T47D (cell line): Measurements from ENCODE around the gene MTMR3.

Experiments used
- DNase-seq, 2 experiments: peaks; one replicate each; pipeline versions ENCODE4 v3.0.0 to v3.0.0-alpha.2; 2011 to 2012; ENCODE audit warnings: low read depth in 1 of 2, low spot score in 1 of 2
- JUND ChIP-seq: IDR thresholded peaks from 2 replicates; pipeline ENCODE4 v1.6.1; 2012; ENCODE audit warnings: low read depth
- in situ Hi-C: cut with HindIII; loops from 2 replicates; pipeline ENCODE4 v1.10.0; 2016; ENCODE audit warnings: low sequenced_read_pairs, low pct_unique_long_range_greater_than_20kb

MTMR3 gene

DNA sequence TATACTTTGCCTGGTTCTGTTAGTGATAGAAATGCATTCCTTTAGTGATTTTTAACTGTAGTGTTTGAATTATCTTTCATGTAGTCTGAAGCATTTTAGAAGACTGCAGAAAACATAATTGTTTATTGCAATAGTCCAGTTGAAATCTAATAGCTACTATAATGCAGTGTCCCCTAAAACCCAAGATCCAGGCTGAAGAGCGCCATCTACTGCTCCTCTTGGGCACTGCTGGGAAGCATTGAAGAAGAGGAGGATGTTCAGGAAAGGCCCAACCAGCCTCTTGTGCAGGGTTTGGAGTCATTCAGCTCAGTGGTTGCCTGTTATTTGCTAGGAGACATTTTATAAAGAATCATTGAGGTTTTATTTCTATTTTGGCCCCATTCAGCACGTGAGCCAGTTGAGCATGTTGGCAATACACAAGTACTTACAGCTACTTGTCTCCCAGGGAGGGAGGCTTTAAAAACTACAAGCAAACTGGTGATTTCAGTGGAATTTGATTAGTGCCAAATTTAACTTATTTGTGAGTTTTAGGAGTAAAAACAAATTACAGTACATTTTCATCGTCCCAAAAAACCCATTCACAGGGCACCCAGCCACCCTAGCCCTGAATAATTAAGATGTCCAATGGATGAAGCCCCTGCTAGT is 122.4 kb downstream of the MTMR3 start:
- peak; percentile 14 to 77 for DNase-seq
- no peak for TF ChIP-seq JUND
- in situ Hi-C loops = no loop called here

DNA sequence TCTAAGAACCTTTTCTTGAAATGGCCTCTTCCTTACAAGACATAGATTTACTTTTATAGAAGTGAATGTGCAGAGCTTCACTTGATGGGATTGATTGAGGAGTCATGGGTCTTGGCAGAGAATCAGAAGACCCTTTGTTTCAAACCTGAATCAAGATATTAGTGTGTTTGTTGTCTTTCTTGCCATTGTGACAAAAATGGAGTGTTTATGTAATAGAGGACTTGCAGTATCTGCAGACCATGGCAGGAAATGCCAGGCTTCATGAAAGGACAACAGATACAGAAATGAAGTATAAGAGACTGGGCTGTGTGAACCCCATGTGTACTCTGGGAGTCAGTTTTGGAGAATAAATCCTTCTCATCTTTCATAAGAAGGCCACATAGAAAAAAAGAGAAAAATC is 124.4 kb downstream of the MTMR3 start:
- DNase-seq = no peak
- TF ChIP-seq JUND = no peak
- in situ Hi-C loops = no loop called here

DNA sequence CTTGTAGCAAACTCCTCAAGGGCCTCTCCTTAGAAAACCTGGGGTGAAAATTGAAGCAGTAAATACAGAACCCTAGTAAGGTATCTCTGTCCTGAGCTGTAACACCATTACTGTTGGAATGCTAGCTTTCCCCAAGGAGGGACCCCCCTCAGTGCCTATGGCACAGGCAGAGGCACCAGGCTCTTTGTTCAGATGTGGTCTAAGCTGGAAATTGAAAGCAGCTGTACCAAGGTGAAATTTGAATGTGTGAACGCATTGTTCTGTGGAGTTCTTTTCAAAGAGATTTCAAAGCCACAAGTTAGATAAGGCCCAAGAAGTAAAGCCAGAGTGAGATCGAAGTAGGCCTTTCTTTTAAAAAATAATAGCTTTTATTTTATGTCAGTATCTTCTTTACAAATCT is 125.4 kb downstream of the MTMR3 start:
- in situ Hi-C loops = no loop called here
- DNase-seq = no peak
- no peak for TF ChIP-seq JUND

DNA sequence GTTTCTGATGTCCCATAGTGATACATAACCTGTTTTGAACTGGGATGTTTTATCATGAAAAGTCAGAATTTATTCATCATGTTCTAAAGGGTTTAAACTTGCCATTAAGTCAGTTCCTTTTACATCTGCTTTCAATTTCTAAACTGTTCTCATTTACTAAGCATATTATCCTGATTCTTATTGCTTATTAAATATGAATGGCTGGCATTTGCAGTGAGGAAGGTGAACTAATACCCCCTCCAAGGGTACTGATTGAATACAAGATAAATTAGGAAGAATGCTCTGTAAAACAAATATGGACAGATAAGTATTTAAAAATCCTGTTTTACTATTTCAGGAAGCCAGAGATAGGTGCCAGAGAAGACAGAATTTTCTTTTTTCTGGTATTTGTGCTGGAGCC is 126.5 kb downstream of the MTMR3 start:
- no peak for TF ChIP-seq JUND
- no peak for DNase-seq
- in situ Hi-C loops = no loop called here

DNA sequence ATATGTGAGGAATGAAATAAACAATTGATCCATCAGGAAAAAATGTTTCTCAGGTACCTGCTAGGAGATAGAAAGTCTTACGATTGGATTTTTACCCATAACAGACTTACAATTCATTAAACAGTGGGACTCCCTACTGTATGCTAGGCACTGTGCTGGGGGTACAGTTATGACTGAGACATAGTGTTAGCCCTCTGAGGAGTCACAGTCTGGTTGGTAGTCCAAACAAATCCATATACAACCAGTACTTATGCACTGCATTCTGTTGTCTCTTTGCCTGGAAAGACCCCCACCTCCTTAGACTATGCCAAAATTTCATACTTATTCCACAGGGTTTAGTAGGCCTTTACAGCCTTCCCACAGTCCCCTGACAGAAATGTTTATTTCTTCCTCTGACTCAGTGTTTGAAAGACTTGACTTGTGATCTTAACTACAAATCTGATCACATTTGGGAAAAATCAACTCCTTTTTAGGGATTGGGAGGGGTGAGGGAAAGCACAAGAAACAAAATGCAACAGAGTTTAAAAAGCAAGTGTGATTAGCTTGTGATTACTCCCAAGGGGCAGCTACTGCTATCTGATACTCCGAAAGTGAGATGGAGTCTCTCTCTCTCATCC is 127.9 kb downstream of the MTMR3 start:
- in situ Hi-C loops = no loop called here
- no peak for DNase-seq

DNA sequence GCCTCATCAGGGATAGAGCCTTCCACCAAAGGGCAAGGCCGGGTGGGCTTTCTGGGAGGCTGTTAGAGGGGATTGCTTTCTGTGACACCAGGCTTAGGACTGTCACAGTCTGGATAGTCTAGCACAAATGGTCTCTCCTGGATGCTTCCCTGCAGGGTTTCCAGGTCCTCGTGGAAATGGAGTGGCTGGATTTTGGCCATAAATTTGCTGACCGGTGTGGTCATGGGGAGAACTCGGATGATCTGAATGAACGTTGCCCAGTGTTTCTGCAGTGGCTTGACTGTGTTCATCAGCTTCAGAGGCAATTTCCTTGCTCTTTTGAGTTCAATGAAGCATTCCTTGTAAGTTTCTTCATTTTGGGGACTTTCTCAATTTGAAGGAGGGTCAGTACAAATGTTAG is 130.2 kb downstream of the MTMR3 start:
- no peak for TF ChIP-seq JUND
- no peak for DNase-seq
- in situ Hi-C loops = no loop called here

More for the DNA sequence above, 127.9 kb downstream of the MTMR3 start:
- no peak for TF ChIP-seq JUND

DNA sequence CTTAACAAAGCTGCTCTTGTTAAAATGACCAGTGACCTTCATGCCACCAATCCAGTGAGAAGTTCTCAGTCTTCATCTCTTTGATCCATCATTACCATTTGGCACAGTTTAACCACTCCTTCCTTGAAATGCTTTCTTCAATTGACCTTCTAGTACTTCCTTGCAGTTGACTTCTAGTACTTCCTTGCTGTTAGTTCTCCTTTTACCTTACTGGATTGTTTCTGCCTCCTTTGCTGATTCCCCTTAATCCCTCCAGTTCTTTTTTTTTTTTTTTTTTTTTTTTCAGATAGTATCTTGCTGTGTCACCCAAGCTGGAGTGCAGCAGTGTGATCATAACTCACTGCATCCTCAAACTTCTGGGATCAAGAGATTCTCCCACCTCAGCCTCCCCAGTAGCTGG is 131.3 kb downstream of the MTMR3 start:
- DNase-seq = no peak
- no peak for TF ChIP-seq JUND
- in situ Hi-C loops = no loop called here

DNA sequence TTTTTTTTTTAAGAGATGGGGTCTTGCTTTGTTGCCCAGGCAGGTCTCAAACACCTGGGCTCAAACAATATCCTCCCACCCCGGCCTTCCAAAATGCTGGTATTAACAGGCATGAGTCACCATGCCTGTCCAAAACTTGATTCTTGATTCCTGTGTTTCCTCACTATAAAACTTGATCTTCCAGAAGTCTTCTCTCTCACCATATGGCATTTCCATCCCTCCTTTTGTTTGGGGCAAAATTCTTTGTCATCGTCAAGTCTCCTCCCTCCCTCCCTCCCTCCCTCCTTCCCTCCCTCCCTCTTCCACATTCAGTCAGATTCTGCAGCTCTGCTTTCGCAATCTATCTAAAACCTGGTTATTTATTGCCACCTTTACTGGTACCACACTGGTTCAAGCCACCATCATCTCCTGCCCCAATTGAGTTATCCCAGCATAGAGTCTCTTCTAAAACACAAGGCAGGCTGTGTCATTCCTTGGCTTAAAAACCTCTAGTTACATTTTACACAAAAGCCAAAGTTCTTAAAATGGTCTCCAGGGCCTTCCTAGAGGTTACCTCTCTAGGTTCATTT is 132.3 kb downstream of the MTMR3 start:
- in situ Hi-C loops = no loop called here
- TF ChIP-seq JUND = no peak
- DNase-seq = no peak

DNA sequence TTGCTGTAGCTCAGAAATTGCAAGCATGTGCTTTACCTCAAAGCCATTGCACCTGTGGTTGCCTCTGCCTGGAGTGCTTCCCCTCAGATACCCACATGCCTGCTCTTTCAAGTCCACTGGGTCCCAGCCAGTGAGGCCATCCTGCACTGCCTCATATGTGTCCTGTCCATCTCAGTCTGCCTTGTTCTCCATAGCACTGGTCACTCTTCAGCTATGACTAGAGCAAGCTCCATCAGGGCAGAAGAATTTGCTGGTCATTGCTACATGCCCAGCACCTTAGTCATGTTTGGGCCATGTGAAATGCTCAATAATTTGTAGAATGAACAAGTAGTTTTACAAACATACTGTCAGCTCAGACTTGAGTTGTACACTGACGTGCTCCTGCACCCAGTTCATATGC is 132.9 kb downstream of the MTMR3 start:
- in situ Hi-C loops = no loop called here
- no peak for DNase-seq

DNA sequence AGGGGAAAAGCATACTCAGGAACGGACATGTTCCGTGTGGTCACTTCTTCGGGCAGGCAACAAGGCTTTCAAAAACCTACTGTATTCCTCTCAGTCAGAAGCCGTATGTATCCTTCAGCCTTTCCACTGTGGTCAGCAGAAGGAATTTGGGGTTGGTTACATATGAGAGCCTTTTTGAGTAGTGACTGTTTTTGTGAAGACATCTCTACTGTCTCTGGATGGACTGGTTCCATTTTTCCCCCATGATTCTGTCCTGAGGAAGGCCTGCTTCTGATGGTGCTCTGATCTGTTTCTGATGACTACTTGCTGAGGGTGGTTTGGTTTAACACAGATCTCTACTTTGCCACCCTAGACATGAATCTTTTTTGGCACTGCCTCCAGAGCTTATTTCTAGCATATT is 133.6 kb downstream of the MTMR3 start:
- no peak for TF ChIP-seq JUND
- in situ Hi-C loops = no loop called here
- DNase-seq = no peak

More for the DNA sequence above, 132.9 kb downstream of the MTMR3 start:
- no peak for TF ChIP-seq JUND

DNA sequence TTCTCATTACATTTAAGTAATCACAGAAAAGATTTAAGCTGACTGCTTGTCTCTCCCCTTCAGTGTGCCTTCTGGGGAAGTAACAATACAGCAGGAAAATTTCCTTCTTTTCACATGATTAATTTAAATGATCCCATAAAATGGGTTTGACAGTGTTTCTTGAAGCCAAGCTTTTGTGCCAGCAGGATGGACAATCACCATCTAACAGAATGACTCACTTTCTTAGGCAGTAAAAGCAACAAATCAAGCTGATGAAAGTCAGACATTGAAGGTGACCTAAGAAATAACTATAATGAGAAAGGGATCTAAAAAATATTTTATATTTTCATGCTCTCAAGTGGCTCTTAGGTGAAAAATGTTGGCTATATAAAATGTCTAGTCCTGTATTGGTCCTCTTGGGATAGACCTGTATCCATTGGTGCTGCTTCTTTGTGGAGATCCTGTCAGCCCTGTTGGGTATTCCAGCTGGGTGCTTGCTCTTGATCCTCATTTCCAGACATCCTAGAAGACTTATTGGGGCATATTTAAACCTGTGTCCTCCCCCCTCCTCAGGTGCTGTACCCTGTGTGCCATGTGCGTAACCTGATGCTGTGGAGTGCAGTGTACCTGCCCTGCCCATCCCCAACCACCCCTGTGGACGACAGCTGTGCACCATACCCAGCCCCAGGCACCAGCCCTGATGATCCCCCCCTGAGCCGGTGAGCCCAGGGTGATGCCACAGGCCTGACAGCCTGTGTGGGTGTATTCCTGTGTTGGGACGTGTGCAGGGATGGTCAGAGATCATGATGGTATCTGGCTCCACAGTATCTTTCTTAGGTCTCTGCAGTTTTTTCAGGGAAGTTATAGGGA is 134.6 kb downstream of the MTMR3 start:
- DNase-seq = no peak
- TF ChIP-seq JUND = no peak
- in situ Hi-C loops = no loop called here

DNA sequence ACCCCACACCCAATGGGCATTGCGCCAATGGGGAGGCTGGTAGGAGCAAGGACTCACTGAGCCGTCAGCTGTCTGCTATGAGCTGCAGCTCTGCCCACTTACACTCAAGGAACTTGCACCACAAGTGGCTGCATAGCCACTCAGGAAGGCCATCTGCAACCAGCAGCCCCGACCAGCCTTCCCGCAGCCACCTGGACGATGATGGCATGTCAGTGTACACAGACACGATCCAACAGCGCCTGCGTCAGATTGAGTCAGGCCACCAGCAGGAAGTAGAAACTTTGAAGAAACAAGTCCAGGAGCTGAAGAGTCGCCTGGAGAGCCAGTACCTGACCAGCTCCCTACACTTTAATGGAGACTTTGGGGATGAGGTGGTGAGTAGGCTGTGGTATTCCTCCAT is 137.5 kb downstream of the MTMR3 start:
- DNase-seq = no peak
- in situ Hi-C loops = no loop called here

DNA sequence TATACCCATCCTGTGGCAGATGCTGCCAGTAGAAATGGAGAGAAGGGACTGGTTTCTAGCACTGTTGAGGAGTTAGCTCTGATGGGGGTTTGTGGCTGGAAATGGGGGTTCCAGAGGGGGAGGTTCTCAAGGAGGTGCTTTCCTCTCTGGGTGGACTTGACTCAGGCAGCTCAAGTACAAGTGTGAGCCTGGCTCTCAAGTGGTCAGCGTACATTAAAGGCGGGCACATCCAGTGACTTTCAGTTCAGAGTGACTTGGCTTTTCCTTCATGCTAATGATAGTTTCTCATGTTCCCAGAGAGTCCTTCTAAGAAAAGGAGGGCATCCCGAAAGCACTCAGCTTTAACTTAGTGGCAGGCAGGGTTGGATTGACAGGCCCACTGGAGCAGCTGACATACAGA is 138.4 kb downstream of the MTMR3 start:
- TF ChIP-seq JUND = no peak
- no peak for DNase-seq
- in situ Hi-C loops = no loop called here

More for the DNA sequence above, 137.5 kb downstream of the MTMR3 start:
- TF ChIP-seq JUND = no peak
